Activated CD8-positive, alpha-beta T cell treated with anti-CD3 and anti-CD28 coated beads for 36 hours (primary cell): ENCODE measurements around the gene BRINP3. TPM values are rescaled to one million over a fixed set of nuclear protein-coding genes. Genes with fewer than 3 reads are reported as not detected.

Experiments
- ATAC-seq: fragments of 200-7000 bp; cut with Tn5 transposase; one replicate; pipeline ENCODE4 v1.10.0; 2021; ENCODE audit warnings: mild to moderate bottlenecking, moderate library complexity
- CTCF ChIA-PET: fragments of 350-600 bp; sonication (Branson Sonifier 250); formaldehyde crosslinking; loops from one replicate; lab custom pipeline; 2021; ENCODE audit warnings: antibody characterized with exemption; lab: Charles Lee
- POLR2A ChIA-PET: fragments of 350-600 bp; sonication (Branson Sonifier 250); formaldehyde crosslinking; loops from one replicate; lab custom pipeline; 2021; ENCODE audit warnings: antibody characterized with exemption; lab: Charles Lee
- DNase-seq: peaks from one replicate; pipeline ENCODE4 v3.0.0-alpha.2; 2020
- H3K27ac Mint-ChIP-seq: one replicate; pipeline ENCODE4 v1.8.0; 2021; ENCODE audit warnings: mild to moderate bottlenecking, mixed read lengths
- H3K27me3 Mint-ChIP-seq: one replicate; pipeline ENCODE4 v1.8.0; 2021; ENCODE audit warnings: mixed read lengths
- H3K36me3 Mint-ChIP-seq: one replicate; pipeline ENCODE4 v1.8.0; 2021; ENCODE audit warnings: low read depth, mixed read lengths
- H3K4me1 Mint-ChIP-seq: one replicate; pipeline ENCODE4 v1.8.0; 2021; ENCODE audit warnings: low read depth, mixed read lengths
- H3K4me3 Mint-ChIP-seq: one replicate; pipeline ENCODE4 v1.8.0; 2021; ENCODE audit warnings: mild to moderate bottlenecking, moderate library complexity, mixed read lengths
- H3K9me3 Mint-ChIP-seq: one replicate; pipeline ENCODE4 v1.8.0; 2021; ENCODE audit warnings: mixed read lengths
- CTCF ChIP-seq: fragments of 200-600 bp; IDR thresholded peaks from one replicate; pipeline ENCODE4 v1.8.0; 2022; ENCODE audit warnings: antibody characterized with exemption, mild to moderate bottlenecking
- intact Hi-C: fragments of 100-400 bp; cut with micrococcal nuclease; formaldehyde crosslinking; loops from one replicate; pipeline ENCODE4 v1.10.0; 2022
- total RNA-seq, 2 experiments: library from RNA; stranded (reverse); gene quantifications; one replicate each; pipeline ENCODE4 v1.2.3, GENCODE V29; 2021

BRINP3 gene
- total RNA-seq, 2 experiments from 2014 or later = not detected

DNA sequence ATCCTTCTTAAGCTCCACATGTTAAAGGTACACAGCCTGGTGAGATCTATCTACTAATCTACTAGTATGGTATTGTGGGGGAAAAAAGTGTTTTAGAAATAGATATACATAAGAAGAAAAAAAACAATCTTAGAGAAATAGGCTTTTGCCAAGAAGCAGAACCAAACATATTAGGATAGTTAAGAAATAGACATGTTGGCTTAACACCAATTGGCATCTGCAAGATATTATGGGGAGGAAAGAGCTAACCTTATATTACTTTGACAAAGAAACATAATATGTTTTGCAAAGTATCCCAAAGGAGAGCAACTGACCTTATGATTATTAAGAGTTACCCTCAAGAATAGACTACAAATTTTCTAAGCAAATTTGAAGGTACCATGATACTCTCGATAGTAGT is 202.9 kb downstream of the BRINP3 start:
- POLR2A ChIA-PET = no interaction called here
- Mint-ChIP-seq H3K36me3 (no peaks in the 10 kb centered on the region), H3K27me3 (no peaks in the 10 kb centered on the region), H3K4me1 (no peaks in the 10 kb centered on the region), H3K27ac (no peak overlapping the region), H3K9me3 (peaks cover 3% of the 10 kb centered on the region), H3K4me3 (no peak overlapping the region)
- CTCF ChIA-PET = no interaction called here
- no peak for ATAC-seq
- TF ChIP-seq CTCF = no peak
- DNase-seq = no peak
- intact Hi-C loops = no loop called here

- no peak overlapping the region for H3K27ac Mint-ChIP-seq
- no peak for TF ChIP-seq CTCF
- H3K27me3 Mint-ChIP-seq = no peaks in the 10 kb centered on the region
- CTCF ChIA-PET = no interaction called here
- no peak overlapping the region for H3K4me3 Mint-ChIP-seq
- no peak for DNase-seq
- intact Hi-C loops = no loop called here
- no peak for ATAC-seq
- no peaks in the 10 kb centered on the region for H3K4me1 Mint-ChIP-seq
- H3K36me3 Mint-ChIP-seq = no peaks in the 10 kb centered on the region
- H3K9me3 Mint-ChIP-seq = peaks cover 3% of the 10 kb centered on the region
- POLR2A ChIA-PET = no interaction called here
Measured at GRCh38 chr1:190273161-190273560, 204.5 kb downstream of the BRINP3 start.

- intact Hi-C loops = no loop called here
- Mint-ChIP-seq H3K27me3 (no peaks in the 10 kb centered on the region), H3K36me3 (no peaks in the 10 kb centered on the region), H3K27ac (no peak overlapping the region), H3K4me1 (no peaks in the 10 kb centered on the region), H3K4me3 (no peak overlapping the region), H3K9me3 (peaks cover 6% of the 10 kb centered on the region)
- DNase-seq (no peak), ATAC-seq (no peak)
- ChIA-PET POLR2A (no interaction called here), CTCF (no interaction called here)
- no peak for TF ChIP-seq CTCF
Measured at GRCh38 chr1:190262538-190262937, 215.1 kb downstream of the BRINP3 start.

- Mint-ChIP-seq H3K9me3 (peaks cover 16% of the 10 kb centered on the region), H3K36me3 (no peaks in the 10 kb centered on the region), H3K4me1 (no peaks in the 10 kb centered on the region), H3K4me3 (no peak overlapping the region), H3K27ac (no peak overlapping the region), H3K27me3 (no peaks in the 10 kb centered on the region)
- ChIA-PET CTCF (no interaction called here), POLR2A (no interaction called here)
- intact Hi-C loops = no loop called here
- no peak for TF ChIP-seq CTCF
- no peak for ATAC-seq
- no peak for DNase-seq
Measured at GRCh38 chr1:190259424-190259823, 218.2 kb downstream of the BRINP3 start.

DNA sequence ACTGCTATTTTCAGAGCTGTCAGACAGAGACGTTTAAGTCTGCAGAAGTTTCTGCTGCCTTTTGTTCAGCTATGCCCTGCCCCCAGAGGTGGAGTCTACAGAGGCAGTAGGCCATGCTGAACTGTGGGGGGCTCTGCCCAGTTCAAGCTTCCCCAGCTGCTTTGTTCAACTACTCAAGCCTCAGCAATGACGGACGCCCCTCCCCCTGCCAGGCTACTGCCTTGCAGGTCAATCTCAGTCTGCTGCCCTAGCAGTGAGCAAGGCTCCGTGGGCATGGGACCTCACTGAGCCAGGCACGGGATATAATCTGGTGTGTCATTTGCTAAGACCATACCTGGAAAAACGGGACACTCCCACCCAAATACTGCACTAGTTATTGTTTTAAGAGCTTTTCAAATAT is 219.7 kb downstream of the BRINP3 start:
- H3K9me3 Mint-ChIP-seq = peaks cover 21% of the 10 kb centered on the region
- CTCF ChIA-PET = no interaction called here
- H3K27me3 Mint-ChIP-seq = no peaks in the 10 kb centered on the region
- no peak overlapping the region for H3K27ac Mint-ChIP-seq
- no peaks in the 10 kb centered on the region for H3K36me3 Mint-ChIP-seq
- H3K4me1 Mint-ChIP-seq = no peaks in the 10 kb centered on the region
- POLR2A ChIA-PET = no interaction called here
- DNase-seq (no peak), ATAC-seq (no peak)
- intact Hi-C loops = no loop called here
- H3K4me3 Mint-ChIP-seq = no peak overlapping the region
- no peak for TF ChIP-seq CTCF
